ENCODE measurements around the gene SUSD6. TPM values are rescaled to one million over a fixed set of nuclear protein-coding genes. Genes with fewer than 3 reads are reported as not detected.

The SUSD6 gene
- total RNA-seq, 4 donors from 2014 or later, result 33.8 to 125 (median 113) TPM

GRCh38 chr14:69606258-69607184 lies 4.9 kb upstream of the SUSD6 start:
- Histone ChIP-seq H3K27me3 (no peaks in the 10 kb centered on the region), H3K4me1 (peaks cover 0 to 35% (median 4%) of the 10 kb centered on the region in 4 donors), H3K4me3 (no peak overlapping the region), H3K27ac (peak overlapping the region in 2 of 4 donors; percentile 69 to 84), H3K36me3 (no peaks in the 10 kb centered on the region), H3K9me3 (no peaks in the 10 kb centered on the region)
- TF ChIP-seq CTCF (IDR thresholded peaks at IDR 0.05), result no peak
- no peak for TF ChIP-seq POLR2A (IDR thresholded peaks at IDR 0.05)
- peak in 2 of 3 donors; percentile 61 to 63 for DNase-seq

GRCh38 chr14:69610020-69610873 lies 1.1 kb upstream of the SUSD6 start:
- peaks cover 0 to 56% (median 13%) of the 10 kb centered on the region in 4 donors for H3K4me1 ChIP-seq

GRCh38 chr14:69610874-69611171 lies 573 bp upstream of the SUSD6 start:
- Histone ChIP-seq H3K36me3 (no peaks in the 10 kb centered on the region), H3K4me1 (peaks cover 0 to 56% (median 14%) of the 10 kb centered on the region in 4 donors), H3K9me3 (no peaks in the 10 kb centered on the region), H3K4me3 (peak overlapping the region; percentile 92 to 98 (median 95)), H3K27me3 (no peaks in the 10 kb centered on the region), H3K27ac (peak overlapping the region; percentile 98 to 100 (median 99))
- DNase-seq, result no peak
- no peak for TF ChIP-seq POLR2A (IDR thresholded peaks at IDR 0.05)
- no peak for TF ChIP-seq CTCF (IDR thresholded peaks at IDR 0.05)

More at GRCh38 chr14:69610020-69610873, 1.1 kb upstream of the SUSD6 start:
- H3K9me3 ChIP-seq, result no peaks in the 10 kb centered on the region
- H3K36me3 ChIP-seq, result no peaks in the 10 kb centered on the region
- H3K27me3 ChIP-seq, result no peaks in the 10 kb centered on the region
- H3K27ac ChIP-seq, result peak overlapping the region; percentile 98 to 100 (median 99)
- peak in 2 of 3 donors; percentile 65 to 67 for DNase-seq
- no peak for TF ChIP-seq CTCF (IDR thresholded peaks at IDR 0.05)
- TF ChIP-seq POLR2A (IDR thresholded peaks at IDR 0.05), result peak in 1 of 2 donors; percentile 36
- peak overlapping the region; percentile 92 to 98 (median 95) for H3K4me3 ChIP-seq

GRCh38 chr14:69612014-69612782 lies 802 bp downstream of the SUSD6 start:
- TF ChIP-seq CTCF (IDR thresholded peaks at IDR 0.05) (peak in 1 of 6 experiments; percentile 0), POLR2A (IDR thresholded peaks at IDR 0.05) (peak in 1 of 2 donors; percentile 17)
- H3K36me3 ChIP-seq, result no peaks in the 10 kb centered on the region
- H3K27me3 ChIP-seq, result no peaks in the 10 kb centered on the region
- peak overlapping the region; percentile 98 to 100 (median 99) for H3K27ac ChIP-seq
- H3K9me3 ChIP-seq, result no peaks in the 10 kb centered on the region
- DNase-seq, result peak; percentile 50 to 68 (median 65)
- peaks cover 0 to 58% (median 21%) of the 10 kb centered on the region in 4 donors for H3K4me1 ChIP-seq
- peak overlapping the region; percentile 92 to 98 (median 95) for H3K4me3 ChIP-seq

GRCh38 chr14:69612783-69613130 lies 1.4 kb downstream of the SUSD6 start:
- Histone ChIP-seq H3K4me3 (peak overlapping the region; percentile 92 to 98 (median 95)), H3K27me3 (no peaks in the 10 kb centered on the region), H3K9me3 (no peaks in the 10 kb centered on the region), H3K36me3 (no peaks in the 10 kb centered on the region), H3K4me1 (peaks cover 0 to 60% (median 23%) of the 10 kb centered on the region in 4 donors), H3K27ac (peak overlapping the region; percentile 98 to 100 (median 99))
- no peak for DNase-seq
- no peak for TF ChIP-seq POLR2A (IDR thresholded peaks at IDR 0.05)
- peak in 1 of 6 experiments; percentile 25 for TF ChIP-seq CTCF (IDR thresholded peaks at IDR 0.05)
